C4-2B (cell line): ENCODE measurements around the gene CUX1.

ENCODE experiments used
- ZFX ChIP-seq: fragments of 450-650 bp; IDR thresholded peaks from 2 replicates; pipeline ENCODE4 v1.6.1; 2017
- TF ChIP-seq, protein P1 (sequence below): fragments of 450-650 bp; conservative IDR thresholded peaks from 2 replicates; pipeline ENCODE4 v1.5.1; 2017; ENCODE audit warnings: mild to moderate bottlenecking

DNA sequence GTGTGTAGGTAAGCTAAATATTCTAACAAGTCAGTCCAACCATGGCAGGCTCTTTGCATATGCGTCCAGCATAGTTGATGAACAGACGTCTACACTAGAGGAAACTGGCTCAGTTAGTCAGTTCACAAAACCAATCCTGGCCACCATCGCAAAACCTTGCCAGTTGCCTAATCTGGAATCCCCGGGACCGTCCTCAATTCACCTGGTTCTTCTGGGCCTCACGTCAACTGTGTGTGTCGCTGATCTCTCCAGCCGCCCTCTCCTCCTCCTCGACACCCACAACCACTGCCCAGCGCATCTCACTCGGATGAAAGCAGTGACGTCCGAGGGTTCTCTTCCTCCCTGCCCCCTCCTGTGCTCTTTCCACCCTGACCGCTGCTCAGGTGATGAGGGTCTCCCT, 251.4 kb downstream of the CUX1 start:
- TF ChIP-seq, protein P1, sequence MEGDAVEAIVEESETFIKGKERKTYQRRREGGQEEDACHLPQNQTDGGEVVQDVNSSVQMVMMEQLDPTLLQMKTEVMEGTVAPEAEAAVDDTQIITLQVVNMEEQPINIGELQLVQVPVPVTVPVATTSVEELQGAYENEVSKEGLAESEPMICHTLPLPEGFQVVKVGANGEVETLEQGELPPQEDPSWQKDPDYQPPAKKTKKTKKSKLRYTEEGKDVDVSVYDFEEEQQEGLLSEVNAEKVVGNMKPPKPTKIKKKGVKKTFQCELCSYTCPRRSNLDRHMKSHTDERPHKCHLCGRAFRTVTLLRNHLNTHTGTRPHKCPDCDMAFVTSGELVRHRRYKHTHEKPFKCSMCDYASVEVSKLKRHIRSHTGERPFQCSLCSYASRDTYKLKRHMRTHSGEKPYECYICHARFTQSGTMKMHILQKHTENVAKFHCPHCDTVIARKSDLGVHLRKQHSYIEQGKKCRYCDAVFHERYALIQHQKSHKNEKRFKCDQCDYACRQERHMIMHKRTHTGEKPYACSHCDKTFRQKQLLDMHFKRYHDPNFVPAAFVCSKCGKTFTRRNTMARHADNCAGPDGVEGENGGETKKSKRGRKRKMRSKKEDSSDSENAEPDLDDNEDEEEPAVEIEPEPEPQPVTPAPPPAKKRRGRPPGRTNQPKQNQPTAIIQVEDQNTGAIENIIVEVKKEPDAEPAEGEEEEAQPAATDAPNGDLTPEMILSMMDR: no peak
- TF ChIP-seq ZFX: no peak
